ENCODE data around the gene CLDN15.

- no peak for TF ChIP-seq CTCF (IDR thresholded peaks at IDR 0.05; ENCODE audit: insufficient read depth, low read length, poor library complexity, severe bottlenecking)
- no peak for TF ChIP-seq EZH2phosphoT487 (conservative IDR thresholded peaks at IDR 0.05; ENCODE audit: low read length)
Observed at GRCh38 chr7:101186844-101187428, 50.7 kb downstream of the CLDN15 start.
